ENCODE results near the gene CUEDC2.

GRCh38 chr10:102425444-102425843, 6.9 kb downstream of the CUEDC2 start:
- TF ChIP-seq CTCF (IDR thresholded peaks at IDR 0.05) (no peak), POLR2A (IDR thresholded peaks at IDR 0.05) (no peak)

All from tibial nerve (tissue), 3 donors.